Spleen (tissue), 11 donors: ENCODE measurements around the gene NLGN1. TPM values are rescaled to one million over a fixed set of nuclear protein-coding genes. Genes with fewer than 3 reads are reported as not detected.

Source experiments
- DNase-seq: peaks from one replicate; pipeline ENCODE4 v3.0.0-alpha.2; 2020
- H3K27ac ChIP-seq, 8 donors: fragments of 200-600 bp; sonication (generic) in 7 of 8; 1 replicate in 4 of 8; 2 replicates in 4 of 8; pipeline versions ENCODE4 v1.5.0 to v1.8.0; 2016 to 2021; ENCODE audit warnings: inconsistent platforms in 4 of 8, mild to moderate bottlenecking in 4 of 8, moderate library complexity in 1 of 8
- H3K27me3 ChIP-seq, 7 donors: fragments of 200-600 bp; sonication (generic) in 6 of 7; replicated peaks in 1 of 7; 1 replicate in 4 of 7; 2 replicates in 3 of 7; pipeline versions ENCODE4 v1.5.0 to v1.8.0; 2016 to 2021; ENCODE audit warnings: inconsistent platforms in 3 of 7, mild to moderate bottlenecking in 1 of 7
- H3K36me3 ChIP-seq, 6 donors: fragments of 200-600 bp; sonication (generic) in 5 of 6; 1 replicate in 4 of 6; 2 replicates in 2 of 6; pipeline versions ENCODE4 v1.5.0 to v1.8.0; 2016 to 2021; ENCODE audit warnings: inconsistent platforms in 2 of 6
- H3K4me1 ChIP-seq, 6 donors: fragments of 200-600 bp; sonication (generic) in 5 of 6; 1 replicate in 3 of 6; 2 replicates in 3 of 6; pipeline versions ENCODE4 v1.5.0 to v1.8.0; 2016 to 2021; ENCODE audit warnings: inconsistent platforms in 3 of 6
- H3K4me3 ChIP-seq, 8 donors: fragments of 200-600 bp; sonication (generic) in 7 of 8; 1 replicate in 4 of 8; 2 replicates in 4 of 8; pipeline versions ENCODE4 v1.5.0 to v1.8.0; 2016 to 2021; ENCODE audit warnings: inconsistent platforms in 4 of 8, mild to moderate bottlenecking in 4 of 8, moderate library complexity in 2 of 8
- H3K9me3 ChIP-seq, 8 donors: fragments of 200-600 bp; sonication (generic) in 7 of 8; 1 replicate in 4 of 8; 2 replicates in 4 of 8; pipeline versions ENCODE4 v1.5.0 to v1.8.0; 2016 to 2021; ENCODE audit warnings: inconsistent platforms in 4 of 8
- CTCF ChIP-seq, 11 experiments: fragments of 200-600 bp in 7 of 11; fragments of 450-650 bp in 4 of 11; sonication (generic) in 4 of 11; IDR thresholded peaks in 8 of 11; conservative IDR thresholded peaks in 3 of 11; 1 replicate in 7 of 11; 2 replicates in 4 of 11; pipeline versions ENCODE4 v1.4.0 to v1.8.0; 2016 to 2021; ENCODE audit warnings: antibody characterized with exemption in 11 of 11, inconsistent platforms in 4 of 11, mild to moderate bottlenecking in 1 of 11
- POLR2A ChIP-seq, 3 donors: fragments of 450-650 bp; IDR thresholded peaks; one replicate each; pipeline ENCODE4 v1.5.1; 2017; ENCODE audit warnings: antibody characterized with exemption in 3 of 3, mild to moderate bottlenecking in 1 of 3
- POLR2AphosphoS5 ChIP-seq, 3 donors: sonication (generic); formaldehyde crosslinking; IDR thresholded peaks; one replicate each; pipeline ENCODE4 v1.5.1; 2017; ENCODE audit warnings: antibody characterized with exemption in 3 of 3
- WGBS, 5 donors: extraction: QIAGEN DNeasy Blood & Tissue Kit in 3 of 5; methylation state at CpG; one replicate each; pipeline versions ENCODE4 v1.1.5 to v1.1.7; 2013 to 2018; 5-methylcytosine and 5-hydroxymethylcytosine counted together
- intact Hi-C: fragments of 100-400 bp; cut with DNase I; formaldehyde crosslinking; loops from one replicate; pipeline ENCODE4 v1.15.0; 2023; ENCODE audit warnings: low total_unique reads
- polyA plus RNA-seq, 3 donors: library from polyadenylated mRNA; stranded (reverse); fragments of 200-250 nt; gene quantifications; one replicate each; pipeline ENCODE4 v1.2.1, GENCODE V29; 2013
- total RNA-seq, 7 donors: library from RNA; depleted of rRNA in 3 of 7; stranded (reverse); fragments of >200 nt in 3 of 7; fragmentation: NEBNext Ultra II Directional in 4 of 7; extraction: Animal tissue kit (Norgen Biotek cat#: 25700) in 4 of 7; gene quantifications; one replicate each; pipeline versions ENCODE4 v1.1.0 to v1.2.1, GENCODE V29; 2016 to 2021
- donor health status: healthy with polysubstance abuse.
- donor health status: DM: no; HTN: no; CAD: no; lungs with moderate emphysema.
- donor health status: DM: no; HTN: no; CAD: no.
- donor health status: Bipolar disorder and iron deficiency.
- donor health status: healthy.
- donor health status: DM: no; HTN: no; CAD: no.
- donor health status: DM: yes; HTN: yes; CAD: no.

The NLGN1 gene
- total and polyA plus RNA-seq, 10 donors = 0.03 to 0.13 (median 0.03) TPM; not detected in 7

- H3K9me3 ChIP-seq = no peaks in the 10 kb centered on the region
- no peak overlapping the region for H3K27ac ChIP-seq
- no peak overlapping the region for H3K4me3 ChIP-seq
- no peaks in the 10 kb centered on the region for H3K4me1 ChIP-seq
- DNase-seq = no peak
- intact Hi-C loops = no loop called here
- TF ChIP-seq CTCF (IDR thresholded peaks at IDR 0.05 in 8 of 11, conservative IDR thresholded peaks at IDR 0.05 in 3 of 11) (no peak), POLR2AphosphoS5 (IDR thresholded peaks at IDR 0.05) (no peak), POLR2A (IDR thresholded peaks at IDR 0.05) (no peak)
- H3K36me3 ChIP-seq = no peaks in the 10 kb centered on the region
- H3K27me3 ChIP-seq = no peaks in the 10 kb centered on the region
Observed at GRCh38 chr3:173632945-173633344, 235.4 kb downstream of the NLGN1 start.

DNA sequence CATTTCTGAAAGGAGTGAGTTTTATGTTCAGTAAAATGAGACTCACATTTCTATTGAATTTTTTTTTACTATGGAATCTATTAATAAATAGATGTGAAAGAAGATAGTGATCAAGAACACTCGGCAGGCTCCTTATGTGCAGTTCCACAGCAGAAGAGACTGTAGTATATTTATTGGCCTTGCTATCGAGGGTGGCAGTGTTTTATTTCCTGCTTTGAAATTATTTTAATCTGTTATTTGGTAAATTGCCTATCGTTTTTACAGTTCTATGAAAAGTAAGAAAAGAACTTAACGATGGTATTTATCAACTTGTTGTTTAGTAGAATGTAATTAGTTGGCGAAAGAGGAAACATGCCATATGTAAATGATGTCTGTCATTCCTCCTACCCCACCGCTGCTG, 238.3 kb downstream of the NLGN1 start:
- no peak overlapping the region for H3K4me3 ChIP-seq
- WGBS, 5 donors = 79 to 88% (median 82%) methylated on average over 6 of the region's 6 CpGs
- intact Hi-C loops = no loop called here

GRCh38 chr3:173639098-173639497, 241.6 kb downstream of the NLGN1 start:
- intact Hi-C loops = no loop called here
- no peak overlapping the region for H3K4me3 ChIP-seq
- no peaks in the 10 kb centered on the region for H3K4me1 ChIP-seq
- H3K9me3 ChIP-seq = peaks cover 0 to 3% (median 0%) of the 10 kb centered on the region in 8 donors
- 65 to 82% (median 70%) methylated on average over 2 of the region's 2 CpGs for WGBS, 5 donors
- no peak for DNase-seq
- H3K27me3 ChIP-seq = no peaks in the 10 kb centered on the region
- H3K27ac ChIP-seq = no peak overlapping the region
- H3K36me3 ChIP-seq = no peaks in the 10 kb centered on the region
- TF ChIP-seq POLR2AphosphoS5 (IDR thresholded peaks at IDR 0.05) = no peak
- TF ChIP-seq POLR2A (IDR thresholded peaks at IDR 0.05) = no peak
- TF ChIP-seq CTCF (IDR thresholded peaks at IDR 0.05 in 8 of 11, conservative IDR thresholded peaks at IDR 0.05 in 3 of 11) = no peak

More for the DNA sequence above, 238.3 kb downstream of the NLGN1 start:
- Histone ChIP-seq H3K4me1 (no peaks in the 10 kb centered on the region), H3K27ac (no peak overlapping the region), H3K9me3 (no peaks in the 10 kb centered on the region), H3K27me3 (no peaks in the 10 kb centered on the region), H3K36me3 (no peaks in the 10 kb centered on the region)
- TF ChIP-seq POLR2AphosphoS5 (IDR thresholded peaks at IDR 0.05) (no peak), POLR2A (IDR thresholded peaks at IDR 0.05) (no peak), CTCF (IDR thresholded peaks at IDR 0.05 in 8 of 11, conservative IDR thresholded peaks at IDR 0.05 in 3 of 11) (no peak)
- no peak for DNase-seq

DNA sequence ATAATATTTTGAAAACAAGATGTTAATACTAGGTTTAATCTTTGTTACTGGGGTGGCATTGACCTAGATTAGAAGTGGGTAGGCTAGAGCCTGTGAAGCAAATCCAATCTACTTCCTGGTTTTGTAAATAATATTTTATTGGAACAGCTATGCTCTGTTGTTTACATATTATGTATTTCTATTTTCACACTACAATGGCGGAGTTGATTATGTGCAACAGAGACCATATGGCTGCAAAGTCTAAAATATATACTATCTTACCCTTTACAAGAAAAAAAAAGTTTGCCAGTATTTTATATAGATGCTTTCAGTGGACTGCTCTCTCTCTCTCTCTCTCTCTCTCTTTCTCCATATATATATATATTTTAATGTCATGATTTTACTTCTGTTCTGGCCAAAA, 244.2 kb downstream of the NLGN1 start:
- Histone ChIP-seq H3K4me1 (no peaks in the 10 kb centered on the region), H3K36me3 (no peaks in the 10 kb centered on the region), H3K4me3 (no peak overlapping the region), H3K9me3 (peaks cover 0 to 6% (median 0%) of the 10 kb centered on the region in 8 donors), H3K27ac (no peak overlapping the region), H3K27me3 (no peaks in the 10 kb centered on the region)
- no peak for TF ChIP-seq POLR2AphosphoS5 (IDR thresholded peaks at IDR 0.05)
- no peak for TF ChIP-seq POLR2A (IDR thresholded peaks at IDR 0.05)
- TF ChIP-seq CTCF (IDR thresholded peaks at IDR 0.05 in 8 of 11, conservative IDR thresholded peaks at IDR 0.05 in 3 of 11) = no peak
- intact Hi-C loops = no loop called here
- no peak for DNase-seq
- WGBS, 5 donors = 84 to 98% (median 95%) methylated on average over 1 of the region's 1 CpG
